ENCODE results near the gene KCNIP4. TPM values are rescaled to one million over a fixed set of nuclear protein-coding genes. Genes with fewer than 3 reads are reported as not detected.

KCNIP4 gene
- total and polyA plus RNA-seq, 2 of the 8 experiments (the other 6 are each of a cell fraction or from before 2014, with no cell fraction given): 0.06 TPM; not detected in 1

GRCh38 chr4:20944961-20945360 is 1003.6 kb downstream of the KCNIP4 start (continued):
- TF ChIP-seq CHD7 (IDR thresholded peaks at IDR 0.05; ENCODE audit: insufficient replicate concordance, low read length) (no peak), JUN (IDR thresholded peaks at IDR 0.05; ENCODE audit: low read depth, low read length) (no peak)

Measured in H1 (cell line).